Muscle layer of colon (tissue), 2 donors: ENCODE measurements around the gene MGAT5B.

ENCODE experiments used
- H3K27ac ChIP-seq: one replicate; pipeline ENCODE4 v1.7.0; 2013; ENCODE audit warnings: low read depth, mild to moderate bottlenecking, low read length, moderate library complexity
- H3K27me3 ChIP-seq, 2 donors: one replicate each; pipeline ENCODE4 v1.7.0; 2013; ENCODE audit warnings: low read length in 2 of 2, mild to moderate bottlenecking in 2 of 2; ENCODE audit not compliant: insufficient read depth in 2 of 2, control insufficient read depth in 1 of 2
- H3K36me3 ChIP-seq: one replicate; pipeline ENCODE4 v1.7.0; 2013; ENCODE audit warnings: mild to moderate bottlenecking, low read length; ENCODE audit not compliant: insufficient read depth
- H3K4me1 ChIP-seq: one replicate; pipeline ENCODE4 v1.7.0; 2013; ENCODE audit warnings: mild to moderate bottlenecking, low read length; ENCODE audit not compliant: insufficient read depth
- H3K4me3 ChIP-seq, 2 donors: one replicate each; pipeline ENCODE4 v1.7.0; 2013; ENCODE audit warnings: low read length in 2 of 2, low read depth in 1 of 2, mild to moderate bottlenecking in 1 of 2, moderate library complexity in 1 of 2
- H3K9ac ChIP-seq: one replicate; pipeline ENCODE4 v1.7.0; 2013; ENCODE audit warnings: low read length
- H3K9me3 ChIP-seq: one replicate; pipeline ENCODE4 v1.7.0; 2013; ENCODE audit warnings: mild to moderate bottlenecking, low read length
- donor health status: abdominal sarcoma.
- donor health status: Adenocarcinoma of cecum.

MGAT5B gene

DNA sequence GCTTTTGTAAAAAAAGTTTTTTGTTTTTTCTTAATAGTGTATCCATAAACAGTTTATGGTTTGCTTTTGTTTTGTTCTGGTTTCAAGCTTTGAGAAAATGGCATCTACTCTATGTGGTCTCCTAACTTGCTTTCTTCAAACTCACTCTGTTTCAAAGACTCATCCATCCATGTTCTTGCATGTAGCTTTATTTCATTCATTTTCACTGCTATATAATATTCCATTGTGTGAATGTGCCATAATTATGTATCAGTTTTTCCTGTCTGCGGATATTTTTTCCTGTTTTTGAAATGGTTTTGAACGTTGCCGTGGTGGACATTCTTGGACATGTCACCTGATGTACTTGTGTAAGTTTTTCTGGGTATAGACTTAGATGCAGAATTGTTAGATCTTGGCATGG is 39.1 kb downstream of the MGAT5B start:
- H3K36me3 ChIP-seq: no peaks in the 10 kb centered on the region
- peaks cover 0 to 4% of the 10 kb centered on the region in 2 donors for H3K27me3 ChIP-seq
- H3K4me1 ChIP-seq: no peaks in the 10 kb centered on the region
- H3K27ac ChIP-seq: no peak overlapping the region
- no peaks in the 10 kb centered on the region for H3K9me3 ChIP-seq
- no peak overlapping the region for H3K4me3 ChIP-seq
- H3K9ac ChIP-seq: no peak overlapping the region

DNA sequence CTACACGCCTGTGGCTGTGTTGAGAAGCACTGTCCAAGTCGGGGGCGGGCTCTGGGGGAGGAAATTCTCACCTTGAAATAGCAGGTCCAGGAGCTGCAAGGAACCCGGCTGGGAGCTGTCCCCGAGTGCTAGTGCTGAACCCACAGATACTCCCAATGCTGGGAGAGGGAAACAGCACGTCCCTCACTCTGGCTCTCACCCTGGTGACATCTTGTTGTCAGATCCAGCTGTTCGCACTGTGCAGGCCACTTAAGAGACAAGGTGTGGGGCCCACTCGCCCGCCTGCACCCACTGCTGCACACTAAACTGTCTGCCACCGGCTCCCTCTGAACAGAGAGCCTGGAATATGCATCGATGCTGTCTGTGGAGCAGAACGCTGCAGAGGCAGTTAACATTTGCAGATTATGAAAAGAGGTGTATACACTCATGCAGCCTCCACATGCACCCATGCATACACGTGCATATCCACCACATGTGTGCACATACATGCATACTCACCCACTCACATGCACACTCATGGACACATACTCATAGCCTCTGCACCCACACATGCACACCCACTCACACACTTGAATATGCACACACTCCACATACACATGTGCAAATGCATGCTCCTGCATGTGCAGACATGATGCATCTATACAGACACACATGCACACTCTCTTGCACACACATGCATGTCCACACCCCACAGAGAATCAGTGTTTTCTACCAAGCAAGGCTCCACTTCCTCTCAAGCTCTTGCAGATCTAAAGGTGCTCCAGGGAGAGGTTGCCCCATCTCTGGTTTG is 42.0 kb downstream of the MGAT5B start:
- Histone ChIP-seq H3K4me1 (no peaks in the 10 kb centered on the region), H3K9ac (no peak overlapping the region), H3K9me3 (no peaks in the 10 kb centered on the region), H3K4me3 (no peak overlapping the region), H3K27me3 (peaks cover 0 to 4% of the 10 kb centered on the region in 2 donors), H3K36me3 (no peaks in the 10 kb centered on the region), H3K27ac (no peak overlapping the region)

DNA sequence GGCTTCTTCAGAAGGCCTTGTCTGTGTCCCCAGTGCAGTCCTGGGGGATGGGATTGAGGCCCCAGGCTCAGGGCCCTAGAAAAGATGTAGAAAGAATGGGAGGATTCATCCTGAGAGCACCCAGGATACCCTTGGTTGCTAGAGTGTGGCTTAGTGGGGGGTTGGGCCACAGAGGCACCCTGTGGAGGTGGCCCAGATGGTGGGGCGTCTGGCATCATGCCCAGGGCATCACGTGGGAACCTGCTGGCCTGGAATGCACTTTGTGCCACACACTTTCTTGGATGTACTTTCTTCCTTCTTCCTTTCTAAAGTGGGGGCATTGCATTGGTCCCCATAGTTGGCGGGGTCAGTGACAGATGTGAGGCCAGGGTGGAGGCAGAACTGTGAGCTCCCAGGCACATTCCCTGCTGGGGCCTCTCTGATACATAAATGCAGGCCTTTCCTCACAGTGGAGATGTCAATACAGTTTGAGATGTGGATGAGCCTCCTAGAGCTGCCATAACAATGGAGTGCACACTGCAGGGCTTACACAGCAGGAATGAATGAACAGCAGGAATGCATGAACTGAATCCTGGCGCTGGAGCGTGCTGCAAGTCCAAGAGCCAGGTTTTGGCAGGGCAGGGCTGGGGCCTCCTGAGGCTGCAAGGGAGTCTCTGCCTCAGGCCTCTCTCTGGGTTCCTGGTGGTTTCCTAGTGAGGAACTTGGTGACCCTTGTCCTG is 43.3 kb downstream of the MGAT5B start:
- no peaks in the 10 kb centered on the region for H3K4me1 ChIP-seq
- no peaks in the 10 kb centered on the region for H3K27me3 ChIP-seq
- H3K9me3 ChIP-seq: no peaks in the 10 kb centered on the region
- no peak overlapping the region for H3K9ac ChIP-seq
- no peak overlapping the region for H3K4me3 ChIP-seq
- H3K36me3 ChIP-seq: no peaks in the 10 kb centered on the region
- no peak overlapping the region for H3K27ac ChIP-seq

DNA sequence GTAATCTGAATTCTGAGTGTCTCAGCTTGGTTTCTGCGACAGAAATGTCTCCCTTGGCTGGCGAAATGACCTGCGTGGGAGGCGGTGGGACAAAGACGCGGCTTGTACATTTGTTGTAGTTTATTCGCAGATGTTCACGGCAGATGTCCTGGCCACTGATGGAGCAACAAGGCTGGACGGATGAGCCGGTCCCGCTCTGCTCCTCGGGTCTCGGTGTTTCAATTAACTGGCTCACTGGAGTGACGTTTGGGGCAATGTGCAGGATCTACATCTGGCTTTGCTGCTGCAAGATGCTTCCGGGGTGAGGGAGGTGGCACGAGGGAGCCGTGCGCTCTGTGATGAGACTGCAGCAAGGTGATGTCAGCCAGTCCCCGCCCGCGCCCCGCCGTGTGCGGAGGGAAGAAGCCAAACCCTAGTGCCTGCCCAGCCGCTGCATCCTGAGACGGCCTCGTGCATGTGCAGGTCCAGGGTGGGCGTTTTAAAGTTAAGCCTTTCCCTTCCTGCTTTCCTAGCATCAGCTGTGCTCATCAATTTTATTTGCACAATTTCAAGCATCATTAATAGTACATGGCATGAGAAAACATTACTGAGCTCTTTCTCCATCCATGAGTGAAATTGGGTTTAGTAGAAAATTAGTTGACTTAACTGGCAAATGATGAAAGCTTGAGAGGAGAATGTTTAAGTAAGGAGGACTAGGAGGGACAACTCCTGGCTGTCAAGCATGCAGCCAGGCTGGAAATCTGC is 44.4 kb downstream of the MGAT5B start:
- H3K4me1 ChIP-seq: no peaks in the 10 kb centered on the region
- H3K9me3 ChIP-seq: no peaks in the 10 kb centered on the region
- H3K36me3 ChIP-seq: no peaks in the 10 kb centered on the region
- no peak overlapping the region for H3K27ac ChIP-seq
- no peak overlapping the region for H3K4me3 ChIP-seq
- no peaks in the 10 kb centered on the region for H3K27me3 ChIP-seq
- H3K9ac ChIP-seq: no peak overlapping the region

DNA sequence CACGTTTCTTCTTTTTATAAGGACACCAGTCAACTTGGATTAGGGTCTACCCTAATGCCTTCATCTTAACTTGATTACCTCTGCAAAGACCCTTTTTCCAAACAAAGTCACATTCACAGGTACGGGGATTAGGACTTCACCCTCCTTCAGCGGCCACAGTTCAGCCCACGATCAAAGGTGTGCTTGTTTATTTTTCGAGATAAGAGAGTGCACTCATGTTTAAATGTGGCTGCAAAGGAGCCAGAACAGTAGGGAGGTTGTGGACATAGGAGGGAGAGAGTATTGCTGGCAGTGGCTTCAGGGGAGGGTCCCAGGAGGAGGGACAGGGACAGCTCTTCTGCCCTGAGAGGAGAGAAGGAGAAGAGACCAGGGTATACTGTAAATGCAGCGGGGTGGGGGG is 46.7 kb downstream of the MGAT5B start:
- no peaks in the 10 kb centered on the region for H3K4me1 ChIP-seq
- no peaks in the 10 kb centered on the region for H3K27me3 ChIP-seq
- no peaks in the 10 kb centered on the region for H3K9me3 ChIP-seq
- H3K9ac ChIP-seq: no peak overlapping the region
- H3K27ac ChIP-seq: no peak overlapping the region
- H3K4me3 ChIP-seq: no peak overlapping the region
- no peaks in the 10 kb centered on the region for H3K36me3 ChIP-seq

DNA sequence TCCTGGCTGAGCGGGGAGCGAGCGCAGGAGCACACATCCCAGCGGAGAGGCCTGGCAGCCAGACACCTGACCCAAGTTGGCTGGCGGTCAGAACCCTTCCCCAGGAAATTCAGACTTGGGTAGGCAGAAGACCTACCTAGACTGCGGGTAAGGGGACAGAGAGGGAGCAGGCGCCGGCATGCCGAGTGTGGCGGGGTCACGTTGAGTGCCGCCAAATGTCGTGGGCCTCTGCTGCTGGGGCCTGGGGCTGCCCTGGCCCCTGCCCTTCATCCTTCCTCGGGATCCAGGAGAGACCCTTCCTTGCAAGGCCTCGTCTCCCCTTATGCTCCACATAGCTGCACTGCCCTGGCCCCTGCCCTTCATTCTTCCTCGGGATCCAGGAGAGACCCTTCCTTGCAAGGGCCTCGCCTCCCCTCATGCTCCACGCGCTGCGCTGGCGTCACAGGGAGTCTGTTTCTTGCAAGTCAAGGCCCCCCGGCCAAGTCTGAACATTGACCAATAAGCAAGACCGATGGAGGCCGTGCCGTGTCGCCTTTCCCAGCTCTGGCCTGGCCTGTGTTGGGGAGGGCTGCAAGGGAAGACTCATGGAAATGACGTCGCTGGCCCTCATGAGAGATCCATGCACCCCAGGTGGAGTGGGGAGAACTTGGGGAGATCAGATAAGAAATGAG is 47.8 kb downstream of the MGAT5B start:
- H3K27ac ChIP-seq: no peak overlapping the region
- no peak overlapping the region for H3K9ac ChIP-seq
- H3K27me3 ChIP-seq: peaks cover 0 to 7% of the 10 kb centered on the region in 2 donors
- no peaks in the 10 kb centered on the region for H3K4me1 ChIP-seq
- H3K4me3 ChIP-seq: no peak overlapping the region
- H3K9me3 ChIP-seq: no peaks in the 10 kb centered on the region
- H3K36me3 ChIP-seq: no peaks in the 10 kb centered on the region

DNA sequence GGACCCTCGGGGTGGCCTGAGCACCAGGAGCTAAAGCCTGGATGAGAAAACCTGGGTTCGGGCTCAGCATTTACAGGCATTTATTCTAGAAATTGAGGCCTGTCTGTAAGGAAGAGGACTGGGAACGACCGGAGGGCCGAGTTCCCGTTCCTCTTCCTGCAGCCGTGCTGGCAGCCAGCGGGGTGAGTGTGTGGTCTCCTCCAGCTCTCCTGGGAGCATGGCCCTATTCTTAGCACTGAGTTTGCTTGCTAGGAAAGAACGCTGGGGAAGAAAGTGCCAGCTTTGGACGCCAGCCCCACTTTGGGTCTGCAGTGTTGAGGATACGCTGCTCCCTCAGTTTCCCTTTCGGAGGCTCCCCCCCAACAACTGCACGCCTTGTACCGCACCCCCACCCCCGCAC is 49.6 kb downstream of the MGAT5B start:
- Histone ChIP-seq H3K9me3 (no peaks in the 10 kb centered on the region), H3K27me3 (peaks cover 0 to 11% of the 10 kb centered on the region in 2 donors), H3K4me3 (no peak overlapping the region), H3K4me1 (no peaks in the 10 kb centered on the region), H3K9ac (no peak overlapping the region), H3K36me3 (no peaks in the 10 kb centered on the region), H3K27ac (no peak overlapping the region)

DNA sequence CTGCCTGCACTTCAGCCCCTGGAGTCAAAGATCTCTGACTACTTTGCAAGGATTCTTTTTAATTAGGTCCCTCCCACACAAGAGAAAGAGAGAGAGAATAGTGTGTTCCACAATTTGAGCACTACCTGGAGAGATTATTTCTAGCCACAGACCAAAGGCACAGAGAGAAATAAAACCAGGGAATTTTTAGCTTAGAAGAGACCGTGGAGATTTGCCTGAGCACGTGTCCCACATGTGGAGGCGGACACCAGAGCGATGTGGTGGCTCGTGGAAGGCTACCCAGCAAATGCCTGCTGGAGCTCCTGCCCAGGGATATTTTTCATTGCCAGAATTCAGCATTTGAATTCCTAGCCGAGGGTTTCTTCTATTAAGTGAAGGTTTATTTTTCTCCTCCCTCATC is 50.6 kb downstream of the MGAT5B start:
- no peaks in the 10 kb centered on the region for H3K36me3 ChIP-seq
- no peak overlapping the region for H3K4me3 ChIP-seq
- H3K27me3 ChIP-seq: peaks cover 0 to 14% of the 10 kb centered on the region in 2 donors
- no peaks in the 10 kb centered on the region for H3K9me3 ChIP-seq
- no peak overlapping the region for H3K27ac ChIP-seq
- no peaks in the 10 kb centered on the region for H3K4me1 ChIP-seq
- H3K9ac ChIP-seq: no peak overlapping the region

DNA sequence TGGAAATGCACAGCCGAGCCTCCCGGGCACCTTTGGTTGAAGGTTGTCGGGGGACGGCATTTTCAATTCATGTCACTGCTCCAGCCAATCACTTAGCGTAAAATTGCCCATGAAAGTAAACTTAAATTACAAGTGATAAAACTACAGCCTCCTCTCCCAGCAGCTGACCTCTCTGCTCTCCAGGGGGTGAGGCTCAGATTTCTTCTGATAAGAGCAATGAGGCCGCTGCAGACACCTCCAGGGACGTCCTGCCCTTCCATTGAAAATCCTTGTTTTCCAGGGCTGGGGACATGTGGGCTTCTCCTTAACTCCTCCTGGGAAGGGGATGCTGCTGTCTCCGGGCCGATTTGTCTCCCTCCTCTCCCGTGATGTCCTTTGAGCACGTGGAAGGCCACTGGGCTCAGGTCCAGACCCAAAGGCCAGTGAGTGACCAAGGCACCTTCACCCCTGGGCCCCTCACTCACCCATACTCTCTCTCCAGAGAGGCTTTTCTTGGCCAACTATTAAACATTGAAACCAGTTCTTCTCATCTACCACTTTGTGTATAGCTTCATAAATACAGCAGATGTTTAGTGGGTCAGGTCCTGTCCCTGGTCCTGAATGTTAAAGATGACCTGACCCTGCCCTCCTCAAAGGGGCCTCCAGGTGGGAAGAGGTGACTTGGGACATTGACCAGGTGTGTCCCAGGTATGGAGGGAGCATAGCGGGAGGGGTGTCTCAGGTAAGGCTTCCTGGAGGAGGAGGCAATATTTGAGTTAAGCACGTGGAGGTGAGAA is 52.3 kb downstream of the MGAT5B start:
- H3K27ac ChIP-seq: no peak overlapping the region

DNA sequence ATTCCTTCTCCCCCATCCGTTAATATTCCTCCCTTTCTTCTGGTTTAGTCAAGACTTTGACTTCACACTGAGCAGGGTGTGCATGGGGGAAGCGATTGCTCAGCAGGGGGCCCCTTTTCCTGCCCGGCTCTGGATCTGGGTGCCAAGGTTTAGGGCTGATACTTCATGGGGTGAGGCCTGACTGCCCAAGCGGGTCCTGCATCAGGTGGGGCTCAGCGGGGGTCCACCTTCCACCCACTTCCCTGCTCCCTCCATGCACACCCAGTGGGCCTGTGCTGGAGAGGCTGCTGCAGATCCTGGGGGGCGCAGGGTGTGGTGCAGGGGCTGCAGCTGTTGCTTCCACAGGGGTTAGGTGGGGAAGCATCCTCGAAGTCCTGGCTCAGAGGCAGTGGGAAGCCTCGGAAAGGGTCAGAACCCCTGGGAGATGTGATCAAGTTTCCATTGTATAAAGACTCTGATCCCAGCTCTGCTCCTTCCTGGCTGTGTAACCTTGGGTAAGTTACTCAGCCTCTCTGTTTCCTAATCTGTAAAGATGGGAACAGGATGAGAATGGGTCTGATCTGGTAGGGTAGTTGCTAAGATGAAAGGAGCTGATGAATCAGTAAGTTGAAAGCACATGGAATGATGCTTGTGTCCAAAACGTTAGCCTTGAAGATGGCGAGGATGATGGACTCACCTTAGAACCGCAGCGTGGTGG is 53.3 kb downstream of the MGAT5B start:
- Histone ChIP-seq H3K36me3 (no peaks in the 10 kb centered on the region), H3K27me3 (peaks cover 0 to 14% of the 10 kb centered on the region in 2 donors), H3K27ac (no peak overlapping the region), H3K9ac (no peak overlapping the region), H3K9me3 (no peaks in the 10 kb centered on the region), H3K4me3 (no peak overlapping the region), H3K4me1 (no peaks in the 10 kb centered on the region)

More for the DNA sequence above, 52.3 kb downstream of the MGAT5B start:
- H3K36me3 ChIP-seq: no peaks in the 10 kb centered on the region
- H3K4me1 ChIP-seq: no peaks in the 10 kb centered on the region
- H3K4me3 ChIP-seq: no peak overlapping the region
- H3K27me3 ChIP-seq: peaks cover 0 to 14% of the 10 kb centered on the region in 2 donors
- no peak overlapping the region for H3K9ac ChIP-seq
- H3K9me3 ChIP-seq: no peaks in the 10 kb centered on the region
